ENCODE data around the gene TSPAN3. TPM values are rescaled to one million over a fixed set of nuclear protein-coding genes. Genes with fewer than 3 reads are reported as not detected.

The TSPAN3 gene
- total RNA-seq, 1 donor from 2014 or later: 352 TPM

GRCh38 chr15:77096138-77096537, 25.2 kb upstream of the TSPAN3 start:
- peaks cover 3% of the 10 kb centered on the region for H3K4me1 Mint-ChIP-seq (ENCODE audit: low read depth)
- H3K27ac Mint-ChIP-seq: no peak overlapping the region
- TF ChIP-seq CTCF (IDR thresholded peaks at IDR 0.05; ENCODE audit: unreplicated experiment): no peak
- no peak for DNase-seq (ENCODE audit: low spot score, unreplicated experiment)
- no peak overlapping the region for H3K4me3 Mint-ChIP-seq (ENCODE audit: low read depth)
- H3K9me3 Mint-ChIP-seq (ENCODE audit: low read depth): no peaks in the 10 kb centered on the region
- peaks cover 7% of the 10 kb centered on the region for H3K27me3 Mint-ChIP-seq
- H3K36me3 Mint-ChIP-seq (ENCODE audit: insufficient read depth): no peaks in the 10 kb centered on the region

- Mint-ChIP-seq H3K27ac (no peak overlapping the region), H3K27me3 (peaks cover 4% of the 10 kb centered on the region), H3K4me1 (ENCODE audit: low read depth) (peaks cover 1% of the 10 kb centered on the region), H3K4me3 (ENCODE audit: low read depth) (no peak overlapping the region), H3K9me3 (ENCODE audit: low read depth) (no peaks in the 10 kb centered on the region), H3K36me3 (ENCODE audit: insufficient read depth) (no peaks in the 10 kb centered on the region)
- TF ChIP-seq CTCF (IDR thresholded peaks at IDR 0.05; ENCODE audit: unreplicated experiment): peak; percentile 22
- no peak for DNase-seq (ENCODE audit: low spot score, unreplicated experiment)
Measured at GRCh38 chr15:77094397-77095030, 23.6 kb upstream of the TSPAN3 start.

- no peaks in the 10 kb centered on the region for H3K36me3 Mint-ChIP-seq (ENCODE audit: insufficient read depth)
- H3K9me3 Mint-ChIP-seq (ENCODE audit: low read depth): no peaks in the 10 kb centered on the region
- no peak overlapping the region for H3K27ac Mint-ChIP-seq
- H3K4me3 Mint-ChIP-seq (ENCODE audit: low read depth): no peak overlapping the region
- peaks cover 3% of the 10 kb centered on the region for H3K27me3 Mint-ChIP-seq
- no peak for TF ChIP-seq CTCF (IDR thresholded peaks at IDR 0.05; ENCODE audit: unreplicated experiment)
- peaks cover 1% of the 10 kb centered on the region for H3K4me1 Mint-ChIP-seq (ENCODE audit: low read depth)
- no peak for DNase-seq (ENCODE audit: low spot score, unreplicated experiment)
Measured at GRCh38 chr15:77093436-77093835, 22.5 kb upstream of the TSPAN3 start.

- DNase-seq (ENCODE audit: low spot score, unreplicated experiment): no peak
- Mint-ChIP-seq H3K36me3 (ENCODE audit: insufficient read depth) (no peaks in the 10 kb centered on the region), H3K4me3 (ENCODE audit: low read depth) (no peak overlapping the region), H3K27me3 (peaks cover 3% of the 10 kb centered on the region), H3K27ac (no peak overlapping the region), H3K4me1 (ENCODE audit: low read depth) (no peaks in the 10 kb centered on the region), H3K9me3 (ENCODE audit: low read depth) (no peaks in the 10 kb centered on the region)
- no peak for TF ChIP-seq CTCF (IDR thresholded peaks at IDR 0.05; ENCODE audit: unreplicated experiment)
Measured at GRCh38 chr15:77091097-77091496, 20.2 kb upstream of the TSPAN3 start.

GRCh38 chr15:77087213-77087612, 16.3 kb upstream of the TSPAN3 start:
- Mint-ChIP-seq H3K36me3 (ENCODE audit: insufficient read depth) (no peaks in the 10 kb centered on the region), H3K4me3 (ENCODE audit: low read depth) (no peak overlapping the region), H3K27ac (no peak overlapping the region)

More at GRCh38 chr15:77087213-77087612, 16.3 kb upstream of the TSPAN3 start:
- peaks cover 3% of the 10 kb centered on the region for H3K27me3 Mint-ChIP-seq
- no peaks in the 10 kb centered on the region for H3K9me3 Mint-ChIP-seq (ENCODE audit: low read depth)
- H3K4me1 Mint-ChIP-seq (ENCODE audit: low read depth): peaks cover 4% of the 10 kb centered on the region
- no peak for DNase-seq (ENCODE audit: low spot score, unreplicated experiment)
- no peak for TF ChIP-seq CTCF (IDR thresholded peaks at IDR 0.05; ENCODE audit: unreplicated experiment)
